ENCODE data around the gene CDCA7L.
"Not testable (repeated sequence)": the region's sequence is repeated elsewhere in the genome, so short reads cannot be mapped to it uniquely, and the experiment has no call there.

CDCA7L gene

GRCh38 chr7:21944616-21945453, 864 bp downstream of the CDCA7L start:
- DNase-seq (ENCODE audit: low read depth), result peak; percentile 12

GRCh38 chr7:21943436-21943835, 2.3 kb downstream of the CDCA7L start:
- no peak for DNase-seq (ENCODE audit: low read depth)

GRCh38 chr7:21942955-21943354, 2.7 kb downstream of the CDCA7L start:
- no peak for DNase-seq (ENCODE audit: low read depth)

GRCh38 chr7:21941611-21942141, 4.0 kb downstream of the CDCA7L start:
- no peak for DNase-seq (ENCODE audit: low read depth)

- DNase-seq (ENCODE audit: low read depth), result no peak
Observed at GRCh38 chr7:21939858-21940372, 5.8 kb downstream of the CDCA7L start.

- DNase-seq (ENCODE audit: low read depth), result no peak
Observed at GRCh38 chr7:21939136-21939857, 6.4 kb downstream of the CDCA7L start.

GRCh38 chr7:21938463-21938862, 7.2 kb downstream of the CDCA7L start:
- DNase-seq (ENCODE audit: low read depth), result no peak

- DNase-seq (ENCODE audit: low read depth), result no peak
Observed at GRCh38 chr7:21934808-21935207, 10.9 kb downstream of the CDCA7L start.

GRCh38 chr7:21933293-21933692, 12.4 kb downstream of the CDCA7L start:
- not testable (repeated sequence) for DNase-seq (ENCODE audit: low read depth)

- no peak for DNase-seq (ENCODE audit: low read depth)
Observed at GRCh38 chr7:21927693-21928092, 18.0 kb downstream of the CDCA7L start.

GRCh38 chr7:21926448-21926847, 19.3 kb downstream of the CDCA7L start:
- DNase-seq (ENCODE audit: low read depth), result no peak

- DNase-seq (ENCODE audit: low read depth), result no peak
Observed at GRCh38 chr7:21923658-21924057, 22.0 kb downstream of the CDCA7L start.

- DNase-seq (ENCODE audit: low read depth), result no peak
Observed at GRCh38 chr7:21922605-21923004, 23.1 kb downstream of the CDCA7L start.

GRCh38 chr7:21920936-21921335, 24.8 kb downstream of the CDCA7L start:
- no peak for DNase-seq (ENCODE audit: low read depth)

GRCh38 chr7:21918216-21918615, 27.5 kb downstream of the CDCA7L start:
- no peak for DNase-seq (ENCODE audit: low read depth)

- DNase-seq (ENCODE audit: low read depth), result no peak
Observed at GRCh38 chr7:21916629-21917028, 29.1 kb downstream of the CDCA7L start.

- no peak for DNase-seq (ENCODE audit: low read depth)
Observed at GRCh38 chr7:21916176-21916575, 29.5 kb downstream of the CDCA7L start.

- no peak for DNase-seq (ENCODE audit: low read depth)
Observed at GRCh38 chr7:21915140-21915539, 30.6 kb downstream of the CDCA7L start.

GRCh38 chr7:21914671-21915070, 31.0 kb downstream of the CDCA7L start:
- DNase-seq (ENCODE audit: low read depth), result no peak

- DNase-seq (ENCODE audit: low read depth), result no peak
Observed at GRCh38 chr7:21912931-21913780, 32.5 kb downstream of the CDCA7L start.

- DNase-seq (ENCODE audit: low read depth), result no peak
Observed at GRCh38 chr7:21912305-21912704, 33.4 kb downstream of the CDCA7L start.

- no peak for DNase-seq (ENCODE audit: low read depth)
Observed at GRCh38 chr7:21911341-21911875, 34.3 kb downstream of the CDCA7L start.
